KMS-11 (cell line): ENCODE data around the gene FUNDC2.

Source experiments
- H2AFZ ChIP-seq: fragments of 200-600 bp; sonication (generic); 2 replicates; pipeline ENCODE4 v1.6.1; 2016; ENCODE audit warnings: antibody characterized with exemption, mixed run types, low read depth
- H3K27ac ChIP-seq: fragments of 200-600 bp; sonication (generic); 2 replicates; pipeline ENCODE4 v1.6.1; 2016; ENCODE audit warnings: mild to moderate bottlenecking, mixed run types
- H3K27me3 ChIP-seq: fragments of 200-600 bp; sonication (generic); 2 replicates; pipeline ENCODE4 v1.6.1; 2017; ENCODE audit warnings: mild to moderate bottlenecking, low read depth, mixed run types, moderate library complexity; ENCODE audit not compliant: insufficient read depth
- H3K36me3 ChIP-seq: fragments of 200-600 bp; sonication (generic); 2 replicates; pipeline ENCODE4 v1.6.1; 2017; ENCODE audit warnings: mild to moderate bottlenecking, mixed run types; ENCODE audit not compliant: insufficient read depth
- H3K4me1 ChIP-seq: fragments of 200-600 bp; sonication (generic); 2 replicates; pipeline ENCODE4 v1.6.1; 2016; ENCODE audit warnings: mild to moderate bottlenecking, low read depth, mixed run types; ENCODE audit not compliant: poor library complexity, severe bottlenecking
- H3K4me2 ChIP-seq: fragments of 200-600 bp; sonication (generic); 2 replicates; pipeline ENCODE4 v1.7.0; 2016; ENCODE audit warnings: mild to moderate bottlenecking, mixed run types
- H3K4me3 ChIP-seq: fragments of 200-600 bp; sonication (generic); IDR thresholded peaks from 2 replicates; pipeline ENCODE4 v1.6.1; 2017; ENCODE audit warnings: low read depth, low read length, mixed read lengths; ENCODE audit not compliant: insufficient read depth
- H3K79me2 ChIP-seq: fragments of 200-600 bp; sonication (generic); 2 replicates; pipeline ENCODE4 v1.6.1; 2016; ENCODE audit warnings: low read depth, mixed run types; ENCODE audit not compliant: insufficient read depth
- H3K9ac ChIP-seq: fragments of 200-600 bp; sonication (generic); 2 replicates; pipeline ENCODE4 v1.6.1; 2016; ENCODE audit warnings: mild to moderate bottlenecking, mixed run types
- H4K20me1 ChIP-seq: fragments of 200-600 bp; sonication (generic); 2 replicates; pipeline ENCODE4 v1.6.1; 2016; ENCODE audit warnings: mild to moderate bottlenecking, mixed run types; ENCODE audit not compliant: insufficient read depth
- TF ChIP-seq, protein P1 (sequence below): fragments of 200-600 bp; sonication (generic); conservative IDR thresholded peaks from 2 replicates; pipeline ENCODE4 v1.6.1; 2017; ENCODE audit warnings: low read depth, mild to moderate bottlenecking, antibody characterized with exemption, low read length, moderate library complexity, mixed read lengths

The FUNDC2 gene, protein sequence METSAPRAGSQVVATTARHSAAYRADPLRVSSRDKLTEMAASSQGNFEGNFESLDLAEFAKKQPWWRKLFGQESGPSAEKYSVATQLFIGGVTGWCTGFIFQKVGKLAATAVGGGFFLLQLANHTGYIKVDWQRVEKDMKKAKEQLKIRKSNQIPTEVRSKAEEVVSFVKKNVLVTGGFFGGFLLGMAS

DNA sequence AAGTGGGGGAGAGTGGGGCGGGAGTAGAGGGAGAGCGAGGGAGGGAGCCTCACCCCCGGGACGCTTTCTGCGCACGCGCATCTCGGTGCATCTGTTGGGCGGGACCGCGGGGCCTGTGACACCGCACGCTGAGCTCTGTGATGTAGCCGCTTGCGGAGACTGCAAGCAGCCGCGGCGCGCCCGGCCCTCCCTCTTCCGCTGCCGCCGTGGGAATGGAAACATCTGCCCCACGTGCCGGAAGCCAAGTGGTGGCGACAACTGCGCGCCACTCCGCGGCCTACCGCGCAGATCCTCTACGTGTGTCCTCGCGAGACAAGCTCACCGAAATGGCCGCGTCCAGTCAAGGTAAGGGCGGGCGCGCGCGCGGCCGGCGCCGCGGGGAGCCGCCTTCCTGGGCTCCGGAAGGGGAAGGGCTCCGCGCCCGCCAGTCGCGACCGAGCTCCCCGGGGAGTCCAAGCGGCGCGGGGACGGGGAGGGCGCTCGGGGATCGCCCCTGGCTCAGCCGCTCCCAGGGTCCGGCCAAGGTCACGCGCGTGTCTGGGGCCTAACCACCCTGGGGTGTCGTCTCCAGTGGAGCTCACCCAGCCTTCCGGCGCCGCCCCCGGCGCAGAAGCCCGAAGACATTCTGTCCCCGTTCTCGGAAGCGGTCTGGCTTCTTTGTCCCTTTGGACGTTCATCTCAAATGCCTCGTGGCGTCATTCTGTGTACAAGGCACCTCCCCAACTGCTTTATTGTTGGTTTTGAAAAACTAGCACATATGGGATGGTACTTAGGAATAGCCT lies at the start of gene FUNDC2:
FUNDC2 (plus strand) TSS at position 118 of the 782 bp plus-strand sequence; CDS start at position 213, 95 bp downstream.
- Histone ChIP-seq H3K9ac (peak within 1 kb of the TSS; percentile 77), H4K20me1 (no peaks in the 10 kb centered on the region), H3K79me2 (peaks cover 18% of the 10 kb centered on the region; the same call in 1 of the 2 replicates), H3K27ac (peak within 1 kb of the TSS; percentile 91), H3K4me2 (peak within 1 kb of the TSS; percentile 53), H3K4me1 (peaks cover 28% of the 10 kb centered on the region), H2AFZ (peak within 1 kb of the TSS; percentile 64), H3K4me3 (no peak within 1 kb of the TSS), H3K27me3 (no peaks in the 10 kb centered on the region), H3K36me3 (no peaks in the 10 kb centered on the region)
- TF ChIP-seq, protein P1, sequence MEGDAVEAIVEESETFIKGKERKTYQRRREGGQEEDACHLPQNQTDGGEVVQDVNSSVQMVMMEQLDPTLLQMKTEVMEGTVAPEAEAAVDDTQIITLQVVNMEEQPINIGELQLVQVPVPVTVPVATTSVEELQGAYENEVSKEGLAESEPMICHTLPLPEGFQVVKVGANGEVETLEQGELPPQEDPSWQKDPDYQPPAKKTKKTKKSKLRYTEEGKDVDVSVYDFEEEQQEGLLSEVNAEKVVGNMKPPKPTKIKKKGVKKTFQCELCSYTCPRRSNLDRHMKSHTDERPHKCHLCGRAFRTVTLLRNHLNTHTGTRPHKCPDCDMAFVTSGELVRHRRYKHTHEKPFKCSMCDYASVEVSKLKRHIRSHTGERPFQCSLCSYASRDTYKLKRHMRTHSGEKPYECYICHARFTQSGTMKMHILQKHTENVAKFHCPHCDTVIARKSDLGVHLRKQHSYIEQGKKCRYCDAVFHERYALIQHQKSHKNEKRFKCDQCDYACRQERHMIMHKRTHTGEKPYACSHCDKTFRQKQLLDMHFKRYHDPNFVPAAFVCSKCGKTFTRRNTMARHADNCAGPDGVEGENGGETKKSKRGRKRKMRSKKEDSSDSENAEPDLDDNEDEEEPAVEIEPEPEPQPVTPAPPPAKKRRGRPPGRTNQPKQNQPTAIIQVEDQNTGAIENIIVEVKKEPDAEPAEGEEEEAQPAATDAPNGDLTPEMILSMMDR: no peak

DNA sequence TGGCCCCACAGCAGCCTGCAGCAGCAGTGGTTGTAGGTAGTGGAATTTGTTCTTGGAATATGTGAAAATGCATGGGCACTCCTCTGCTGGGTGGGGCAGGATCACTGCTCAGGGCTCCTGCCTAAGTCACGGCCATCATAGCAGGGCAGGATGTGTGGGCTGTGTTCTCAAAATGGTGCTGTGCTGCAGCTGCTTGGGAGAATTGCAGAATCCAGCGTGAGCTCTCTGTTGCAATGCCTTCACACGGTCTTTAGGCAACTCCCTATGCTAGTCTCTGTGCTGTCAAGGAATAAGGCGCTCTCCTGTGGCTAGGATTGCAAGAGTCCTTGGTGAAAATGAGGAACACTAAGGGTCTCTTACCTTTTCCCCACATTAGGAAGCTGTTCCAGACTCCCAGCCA lies 47.0 kb upstream of the FUNDC2 start:
- Histone ChIP-seq H3K4me1 (peaks cover 5% of the 10 kb centered on the region), H3K79me2 (no peaks in the 10 kb centered on the region), H3K4me3 (no peak overlapping the region), H3K27ac (no peak overlapping the region), H2AFZ (no peak overlapping the region), H3K27me3 (no peaks in the 10 kb centered on the region), H3K36me3 (no peaks in the 10 kb centered on the region), H3K4me2 (no peak overlapping the region), H4K20me1 (no peaks in the 10 kb centered on the region), H3K9ac (no peak overlapping the region)
- TF ChIP-seq, protein P1: no peak

DNA sequence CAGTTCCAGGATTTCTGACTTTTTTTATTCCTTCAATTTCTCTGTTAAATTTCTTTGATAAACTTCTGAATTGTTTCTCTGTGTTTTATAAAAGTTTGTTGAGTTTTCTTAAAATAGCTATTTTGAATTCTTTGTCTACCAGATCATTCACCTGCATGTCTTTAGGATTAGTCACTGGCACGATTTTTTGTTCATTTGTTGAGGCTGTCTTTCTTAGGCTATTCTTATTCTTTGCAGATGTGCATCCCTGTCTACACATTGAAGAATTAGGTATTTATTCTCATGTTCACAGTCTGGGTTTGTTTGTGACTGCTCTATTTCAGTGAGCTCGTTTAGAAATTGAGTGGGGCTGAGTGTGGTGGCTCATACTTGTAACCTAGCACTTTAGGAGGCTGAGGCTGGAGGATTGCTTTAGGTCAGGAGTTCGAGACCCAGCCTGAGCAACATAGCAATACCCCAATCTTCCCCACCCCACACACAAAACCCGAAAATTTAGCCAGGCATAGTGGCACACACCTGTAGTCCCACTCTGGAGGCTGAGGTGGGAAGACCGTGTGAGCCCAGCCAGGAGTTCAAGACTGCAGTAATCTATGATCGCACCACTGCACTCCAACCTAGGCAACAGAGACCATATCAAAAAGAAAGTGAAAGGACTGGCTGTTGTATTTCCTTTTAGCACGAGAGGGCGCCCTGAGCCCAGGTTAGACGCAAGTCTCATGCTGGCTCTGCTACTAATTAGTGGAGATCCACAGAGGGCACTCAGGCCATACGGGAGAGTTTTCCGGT lies 46.1 kb upstream of the FUNDC2 start:
- TF ChIP-seq, protein P1: peak; percentile 76
- H3K9ac ChIP-seq: peak overlapping the region; percentile 50; the same call in 1 of the 2 replicates

DNA sequence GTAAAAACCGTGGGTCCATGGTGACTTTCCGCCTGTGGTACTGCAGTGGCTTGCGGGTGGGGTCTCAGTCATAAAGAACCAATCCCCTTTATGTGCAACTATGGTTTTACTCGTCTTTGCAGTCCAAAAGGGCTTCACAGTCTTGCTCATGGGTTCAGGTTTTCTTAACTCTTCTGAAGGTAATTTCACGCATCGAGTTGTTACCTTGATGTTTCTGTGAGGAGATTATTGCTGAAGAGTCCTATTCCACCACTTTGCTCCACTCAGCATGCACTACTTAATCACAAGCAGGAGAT lies 45.6 kb upstream of the FUNDC2 start:
- H3K9ac ChIP-seq: no peak overlapping the region; the same call in 1 of the 2 replicates
- TF ChIP-seq, protein P1: 0 out of 2 replicates have a peak, but pooled peaks have one; percentile 34
- H3K36me3 ChIP-seq: no peaks in the 10 kb centered on the region
- no peaks in the 10 kb centered on the region for H4K20me1 ChIP-seq
- H2AFZ ChIP-seq: peak overlapping the region; percentile 83
- H3K4me1 ChIP-seq: peaks cover 5% of the 10 kb centered on the region
- H3K4me2 ChIP-seq: peak overlapping the region; percentile 60
- no peak overlapping the region for H3K27ac ChIP-seq
- no peak overlapping the region for H3K4me3 ChIP-seq
- no peaks in the 10 kb centered on the region for H3K79me2 ChIP-seq
- H3K27me3 ChIP-seq: no peaks in the 10 kb centered on the region

More for the DNA sequence above, 46.1 kb upstream of the FUNDC2 start:
- no peaks in the 10 kb centered on the region for H3K36me3 ChIP-seq
- no peak overlapping the region for H3K27ac ChIP-seq
- no peaks in the 10 kb centered on the region for H3K27me3 ChIP-seq
- H2AFZ ChIP-seq: peak overlapping the region; percentile 83
- peaks cover 5% of the 10 kb centered on the region for H3K4me1 ChIP-seq
- H3K79me2 ChIP-seq: no peaks in the 10 kb centered on the region
- H3K4me3 ChIP-seq: no peak overlapping the region
- H3K4me2 ChIP-seq: peak overlapping the region; percentile 60
- no peaks in the 10 kb centered on the region for H4K20me1 ChIP-seq
